LNCAP (cell line): ENCODE results near the gene PHRF1.

Source experiments
- CTCF ChIP-seq: fragments of 450-650 bp; IDR thresholded peaks from 2 replicates; pipeline ENCODE4 v1.5.1; 2017; ENCODE audit warnings: mild to moderate bottlenecking

The PHRF1 gene

GRCh38 chr11:575996-576768 lies at the start of gene PHRF1:
Gene PHRF1 (plus strand): TSS chr11:576470. CDS start chr11:581513, 5,043 bp downstream.
- TF ChIP-seq CTCF = no peak

GRCh38 chr11:528166-528814 lies 48.0 kb upstream of the PHRF1 start:
- no peak for TF ChIP-seq CTCF

- TF ChIP-seq CTCF = no peak
Measured at GRCh38 chr11:528815-529727, 47.2 kb upstream of the PHRF1 start.

GRCh38 chr11:529728-530411 lies 46.4 kb upstream of the PHRF1 start:
- TF ChIP-seq CTCF = no peak

GRCh38 chr11:530960-531831 lies 45.1 kb upstream of the PHRF1 start:
- no peak for TF ChIP-seq CTCF

- no peak for TF ChIP-seq CTCF
Measured at GRCh38 chr11:531919-532526, 44.2 kb upstream of the PHRF1 start.
